SJSA1 (cell line): ENCODE data around the gene MRC1. TPM values are rescaled to one million over a fixed set of nuclear protein-coding genes. Genes with fewer than 3 reads are reported as not detected.

Experiments
- DNase-seq, 2 experiments: peaks; one replicate each; pipeline ENCODE4 v3.0.0-alpha.2; 2015 to 2020; ENCODE audit warnings: low spot score in 2 of 2, low read depth in 1 of 2
- H3K27ac ChIP-seq: fragments of 250-450 bp; sonication (Bioruptor Pico); 2 replicates; pipeline ENCODE4 v1.5.1; 2020; ENCODE audit warnings: mild to moderate bottlenecking, moderate library complexity
- H3K27me3 ChIP-seq: fragments of 250-450 bp; sonication (Bioruptor Pico); replicated peaks from 2 replicates; pipeline ENCODE4 v1.5.1; 2020; ENCODE audit warnings: mild to moderate bottlenecking, moderate library complexity
- H3K36me3 ChIP-seq: fragments of 250-450 bp; sonication (Bioruptor Pico); 2 replicates; pipeline ENCODE4 v1.5.1; 2020; ENCODE audit warnings: mild to moderate bottlenecking
- H3K4me1 ChIP-seq: fragments of 250-450 bp; sonication (Bioruptor Pico); replicated peaks from 2 replicates; pipeline ENCODE4 v1.6.1; 2021; ENCODE audit warnings: mild to moderate bottlenecking
- H3K4me3 ChIP-seq: fragments of 250-450 bp; sonication (Bioruptor Pico); 2 replicates; pipeline ENCODE4 v1.5.1; 2020; ENCODE audit warnings: mild to moderate bottlenecking
- H3K9me3 ChIP-seq: fragments of 250-450 bp; sonication (Bioruptor Pico); replicated peaks from 2 replicates; pipeline ENCODE4 v1.5.1; 2020; ENCODE audit warnings: mild to moderate bottlenecking
- total RNA-seq: library from RNA; depleted of rRNA; stranded (reverse); fragments of >200 nt; shearing (Covaris generic); gene quantifications from 2 replicates; pipeline ENCODE4 v1.2.3, GENCODE V29; 2014

Gene MRC1
- total RNA-seq, 1 experiment from 2014 or later = not detected

- Histone ChIP-seq H3K9me3 (no peaks in the 10 kb centered on the region), H3K27me3 (no peaks in the 10 kb centered on the region), H3K4me3 (no peak overlapping the region), H3K27ac (no peak overlapping the region), H3K36me3 (no peaks in the 10 kb centered on the region), H3K4me1 (0 out of 2 replicates have a peak, but pooled peaks cover 3% of the 10 kb centered on the region)
- no peak for DNase-seq
Observed at GRCh38 chr10:17805921-17806577, 3.1 kb upstream of the MRC1 start.

DNA sequence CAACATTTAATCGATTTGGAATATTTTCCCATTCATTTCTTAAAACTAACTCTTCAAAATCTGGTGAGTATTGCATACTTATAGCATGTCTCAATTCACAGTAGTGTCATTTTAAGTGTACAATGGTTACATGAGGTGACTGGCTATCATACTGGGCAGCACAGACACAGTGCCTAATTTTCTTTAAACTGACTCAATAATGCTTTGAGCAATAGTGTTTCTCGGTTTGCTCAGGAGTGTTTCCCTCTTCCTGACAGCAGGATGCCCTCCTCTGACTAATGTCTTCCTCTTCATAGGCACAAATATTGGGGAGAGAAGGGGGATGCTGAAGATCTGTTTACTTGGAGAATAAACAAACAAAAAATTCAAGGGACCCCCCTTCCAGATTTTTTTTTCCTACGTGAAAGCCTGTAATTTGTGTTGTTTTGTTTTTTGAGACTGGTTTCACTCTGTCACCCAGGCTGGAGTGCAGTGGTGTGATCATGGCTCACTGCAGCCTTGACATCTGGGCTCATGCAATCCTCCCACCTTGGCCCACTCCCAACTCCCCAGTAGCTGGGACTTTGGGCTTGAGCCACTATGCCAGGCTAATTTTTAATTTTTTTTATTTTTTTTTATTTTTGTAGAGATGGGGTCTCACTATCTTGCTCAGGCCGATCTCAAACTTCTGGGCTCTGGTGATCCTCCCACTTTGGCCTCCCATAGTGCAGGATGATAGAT lies 2.2 kb downstream of the MRC1 start:
- no peaks in the 10 kb centered on the region for H3K9me3 ChIP-seq
- no peak overlapping the region for H3K4me3 ChIP-seq
- 0 out of 2 replicates have a peak, but pooled peaks cover 3% of the 10 kb centered on the region for H3K4me1 ChIP-seq
- DNase-seq = no peak
- H3K36me3 ChIP-seq = no peaks in the 10 kb centered on the region
- no peaks in the 10 kb centered on the region for H3K27me3 ChIP-seq
- H3K27ac ChIP-seq = no peak overlapping the region

- peaks cover 13% of the 10 kb centered on the region for H3K4me1 ChIP-seq
- H3K27me3 ChIP-seq = no peaks in the 10 kb centered on the region
- H3K4me3 ChIP-seq = no peak overlapping the region
- DNase-seq = no peak
- no peaks in the 10 kb centered on the region for H3K9me3 ChIP-seq
- no peak overlapping the region for H3K27ac ChIP-seq
- no peaks in the 10 kb centered on the region for H3K36me3 ChIP-seq
Observed at GRCh38 chr10:17814973-17815372, 5.8 kb downstream of the MRC1 start.

DNA sequence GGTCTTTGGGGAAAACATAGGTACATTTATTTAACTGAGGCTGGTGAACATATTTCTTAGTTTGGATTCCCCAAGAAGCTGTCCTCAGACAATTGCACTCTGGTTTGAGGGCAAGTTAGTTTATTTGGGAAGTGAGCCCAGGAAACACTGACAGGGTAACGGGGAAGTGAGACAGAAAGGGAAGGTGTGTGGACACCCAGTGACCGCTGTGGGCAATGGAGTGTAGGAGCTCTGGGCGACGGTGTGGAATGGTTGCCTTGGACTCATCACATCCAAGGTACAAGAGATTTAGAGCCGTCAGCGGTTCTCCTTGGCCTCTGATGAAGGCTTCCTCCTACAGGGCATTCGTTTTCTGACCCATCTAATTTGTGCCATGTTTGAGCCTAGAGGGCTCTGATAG lies 7.1 kb downstream of the MRC1 start:
- Histone ChIP-seq H3K27ac (no peak overlapping the region), H3K4me1 (peaks cover 20% of the 10 kb centered on the region), H3K36me3 (no peaks in the 10 kb centered on the region), H3K27me3 (no peaks in the 10 kb centered on the region), H3K4me3 (no peak overlapping the region), H3K9me3 (no peaks in the 10 kb centered on the region)
- DNase-seq = no peak

DNA sequence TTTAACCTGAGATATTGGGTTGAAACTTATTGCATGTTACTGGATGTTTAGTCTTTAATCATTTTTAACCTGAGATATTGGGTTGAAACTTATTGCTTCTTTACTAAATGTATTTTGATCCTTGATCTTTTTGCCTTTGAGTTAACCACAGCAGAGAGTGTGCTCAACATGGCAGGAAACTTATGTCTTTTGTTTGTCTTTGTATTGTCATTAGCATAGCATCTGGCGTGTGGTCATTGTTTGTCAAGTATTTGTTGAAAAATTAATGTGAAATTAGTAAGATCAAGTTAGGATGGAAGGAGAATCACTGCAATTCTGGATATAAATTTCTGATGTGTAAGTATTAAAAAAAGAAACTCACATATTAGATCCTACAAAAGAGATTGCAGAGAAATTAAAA lies 8.2 kb downstream of the MRC1 start:
- Histone ChIP-seq H3K4me1 (peaks cover 20% of the 10 kb centered on the region), H3K27me3 (no peaks in the 10 kb centered on the region), H3K4me3 (no peak overlapping the region), H3K36me3 (no peaks in the 10 kb centered on the region), H3K9me3 (no peaks in the 10 kb centered on the region), H3K27ac (no peak overlapping the region)
- DNase-seq = no peak

GRCh38 chr10:17817790-17818189 lies 8.6 kb downstream of the MRC1 start:
- Histone ChIP-seq H3K4me3 (no peak overlapping the region), H3K36me3 (no peaks in the 10 kb centered on the region), H3K27me3 (no peaks in the 10 kb centered on the region), H3K4me1 (peaks cover 20% of the 10 kb centered on the region), H3K9me3 (no peaks in the 10 kb centered on the region), H3K27ac (no peak overlapping the region)
- no peak for DNase-seq

DNA sequence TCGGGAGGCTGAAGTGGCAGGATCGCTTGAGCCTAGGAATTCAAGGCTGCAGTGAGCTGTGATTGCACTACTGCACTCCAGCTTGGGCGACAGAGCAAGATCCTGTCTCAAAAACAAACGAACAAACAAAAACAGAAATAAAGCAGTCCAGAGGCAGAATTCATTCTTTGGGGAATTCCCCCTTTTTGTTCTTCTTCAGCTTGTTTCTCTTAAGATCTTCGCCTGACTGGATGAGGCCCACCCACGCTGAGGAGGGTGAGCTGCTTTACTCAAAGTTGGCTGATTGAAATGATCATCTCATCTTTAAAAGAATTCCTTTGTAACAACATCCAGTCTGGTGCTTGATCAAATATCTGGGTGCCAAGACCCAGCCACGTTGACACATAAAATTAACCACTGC lies 10.7 kb downstream of the MRC1 start:
- Histone ChIP-seq H3K9me3 (no peaks in the 10 kb centered on the region), H3K4me1 (peaks cover 20% of the 10 kb centered on the region), H3K4me3 (no peak overlapping the region), H3K27me3 (no peaks in the 10 kb centered on the region), H3K36me3 (no peaks in the 10 kb centered on the region), H3K27ac (peak overlapping the region; percentile 35; the same call in 1 of the 2 replicates)
- DNase-seq = peak; percentile 66 to 84

DNA sequence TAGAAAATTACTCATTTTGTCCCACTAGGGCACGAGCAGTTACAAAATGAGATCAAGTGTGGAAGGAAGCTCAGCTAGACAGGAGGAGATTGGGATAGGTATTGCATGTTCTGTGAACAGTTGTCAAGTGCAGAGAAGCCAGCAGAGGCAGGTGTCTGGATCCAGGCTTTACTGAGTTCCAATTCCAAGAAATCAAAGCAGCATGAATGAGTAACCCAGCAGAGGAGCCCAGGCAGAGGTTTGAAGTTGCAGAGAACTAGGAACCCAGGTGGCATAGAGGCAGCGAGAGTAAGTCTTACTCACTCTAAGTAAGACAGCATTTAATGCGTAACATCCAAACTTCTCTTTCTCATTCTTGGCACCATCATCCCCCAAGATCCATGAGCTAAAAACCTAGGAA lies 11.8 kb downstream of the MRC1 start:
- no peak for DNase-seq

GRCh38 chr10:17821893-17822292 lies 12.7 kb downstream of the MRC1 start:
- Histone ChIP-seq H3K36me3 (no peaks in the 10 kb centered on the region), H3K27ac (no peak overlapping the region), H3K9me3 (no peaks in the 10 kb centered on the region), H3K27me3 (no peaks in the 10 kb centered on the region), H3K4me1 (peaks cover 20% of the 10 kb centered on the region), H3K4me3 (no peak overlapping the region)
- DNase-seq = no peak

More for the DNA sequence above, 11.8 kb downstream of the MRC1 start:
- no peak overlapping the region for H3K27ac ChIP-seq
- no peaks in the 10 kb centered on the region for H3K9me3 ChIP-seq
- no peaks in the 10 kb centered on the region for H3K36me3 ChIP-seq
- peaks cover 20% of the 10 kb centered on the region for H3K4me1 ChIP-seq
- no peak overlapping the region for H3K4me3 ChIP-seq
- no peaks in the 10 kb centered on the region for H3K27me3 ChIP-seq

DNA sequence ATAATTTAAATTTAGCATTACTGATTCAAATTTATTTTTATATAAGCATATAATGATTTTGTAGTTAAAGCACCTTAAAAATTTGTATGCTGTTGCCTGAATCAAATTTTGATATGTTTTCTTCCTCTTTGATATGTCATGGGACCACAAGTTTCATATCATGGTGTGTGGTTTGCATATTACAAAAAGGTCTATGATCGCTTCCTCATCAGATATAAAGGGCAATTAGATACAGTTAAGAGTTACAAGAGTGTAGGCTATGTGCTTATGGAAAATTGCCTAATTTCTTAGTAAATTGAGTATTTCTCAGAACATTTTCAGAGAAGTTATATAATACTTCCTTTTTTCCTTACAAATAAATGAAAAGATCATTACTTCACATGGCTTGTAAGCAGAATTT lies 22.2 kb downstream of the MRC1 start:
- no peak for DNase-seq
- Histone ChIP-seq H3K4me3 (no peak overlapping the region), H3K27me3 (no peaks in the 10 kb centered on the region), H3K4me1 (peaks cover 16% of the 10 kb centered on the region), H3K36me3 (no peaks in the 10 kb centered on the region), H3K27ac (no peak overlapping the region), H3K9me3 (no peaks in the 10 kb centered on the region)

DNA sequence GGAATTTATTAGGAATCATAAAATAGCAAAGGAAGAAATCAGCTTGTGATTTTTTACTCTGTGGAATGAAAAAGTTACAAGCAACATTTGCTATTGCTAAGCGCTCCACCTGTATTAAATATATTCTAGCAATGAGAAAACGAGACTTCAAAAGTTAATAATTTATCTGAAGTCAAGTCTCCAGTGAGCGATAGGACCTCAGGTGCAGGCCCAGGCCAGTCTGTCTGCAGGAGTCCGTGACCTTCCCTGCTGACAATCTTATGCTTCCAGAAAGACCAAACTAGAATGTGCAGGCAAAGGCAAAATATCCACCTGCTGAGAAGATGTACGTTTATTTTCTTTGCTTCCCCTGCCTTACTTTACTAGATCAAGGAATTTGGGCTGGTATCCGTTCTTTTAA lies 22.7 kb downstream of the MRC1 start:
- no peaks in the 10 kb centered on the region for H3K27me3 ChIP-seq
- no peak overlapping the region for H3K4me3 ChIP-seq
- no peak for DNase-seq
- H3K27ac ChIP-seq = no peak overlapping the region
- H3K4me1 ChIP-seq = peaks cover 22% of the 10 kb centered on the region
- no peaks in the 10 kb centered on the region for H3K9me3 ChIP-seq
- H3K36me3 ChIP-seq = no peaks in the 10 kb centered on the region

- H3K27me3 ChIP-seq = no peaks in the 10 kb centered on the region
- H3K36me3 ChIP-seq = no peaks in the 10 kb centered on the region
- H3K4me1 ChIP-seq = peaks cover 30% of the 10 kb centered on the region
- no peak overlapping the region for H3K27ac ChIP-seq
- H3K4me3 ChIP-seq = no peak overlapping the region
- no peaks in the 10 kb centered on the region for H3K9me3 ChIP-seq
- no peak for DNase-seq
Observed at GRCh38 chr10:17833656-17834055, 24.5 kb downstream of the MRC1 start.

DNA sequence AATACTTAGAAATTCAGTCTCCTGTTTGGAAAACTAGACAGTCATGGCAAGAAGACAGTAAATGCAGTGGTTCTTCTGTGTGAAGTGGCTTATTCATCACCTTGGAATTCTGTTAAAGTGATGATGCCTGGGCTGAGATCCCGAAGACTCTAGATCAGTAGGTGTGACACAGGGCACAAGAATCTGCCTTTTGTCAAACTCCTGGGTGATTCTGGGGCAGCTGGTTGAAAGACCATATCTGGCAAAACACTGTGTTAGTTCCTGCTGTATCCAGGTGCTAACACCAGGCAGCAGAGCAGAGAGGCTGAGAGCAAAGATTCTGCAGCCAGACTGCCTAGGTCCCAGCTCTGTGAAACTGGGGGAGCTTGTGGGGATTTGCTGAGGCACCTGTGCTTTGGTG lies 26.5 kb downstream of the MRC1 start:
- Histone ChIP-seq H3K27ac (peak overlapping the region; percentile 87), H3K27me3 (no peaks in the 10 kb centered on the region), H3K36me3 (no peaks in the 10 kb centered on the region), H3K4me3 (no peak overlapping the region), H3K4me1 (peaks cover 33% of the 10 kb centered on the region), H3K9me3 (no peaks in the 10 kb centered on the region)
- peak; percentile 91 to 92 for DNase-seq

DNA sequence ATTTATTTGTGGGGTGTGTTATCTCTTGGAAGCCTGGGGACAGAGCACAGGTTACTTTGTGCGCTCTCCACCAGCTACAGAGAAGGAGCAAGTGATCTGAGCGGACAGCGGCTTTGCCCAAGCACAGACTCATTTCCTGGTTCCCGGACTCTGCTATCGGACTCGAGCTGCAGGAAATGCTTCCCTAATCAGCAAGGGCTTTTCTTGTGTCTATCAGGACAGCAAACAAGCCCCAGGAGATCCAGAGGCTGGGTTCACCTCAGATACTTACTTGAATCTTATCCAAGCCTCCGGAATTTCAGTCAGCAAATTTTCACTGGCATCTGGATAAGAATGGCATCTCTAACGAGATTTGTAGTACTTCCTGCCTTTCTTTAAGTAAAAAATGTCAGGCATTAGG lies 27.8 kb downstream of the MRC1 start:
- H3K27ac ChIP-seq = peak overlapping the region; percentile 87
- no peaks in the 10 kb centered on the region for H3K9me3 ChIP-seq
- peaks cover 37% of the 10 kb centered on the region for H3K4me1 ChIP-seq
- peak overlapping the region; percentile 5; the same call in 1 of the 2 replicates for H3K4me3 ChIP-seq
- no peaks in the 10 kb centered on the region for H3K27me3 ChIP-seq
- peak; percentile 66 to 69 for DNase-seq
- H3K36me3 ChIP-seq = no peaks in the 10 kb centered on the region
